CD1c-positive myeloid dendritic cell (primary cell): ENCODE data around the gene DIP2C.
"Not testable (repeated sequence)": the region's sequence is repeated elsewhere in the genome, so short reads cannot be mapped to it uniquely, and the experiment has no call there.

Experiments used
- DNase-seq: peaks from one replicate; pipeline ENCODE4 v3.0.0-alpha.2; 2016; ENCODE audit errors: extremely low spot score

DIP2C gene

GRCh38 chr10:306007-306674, 383.3 kb downstream of the DIP2C start:
- DNase-seq = no peak

DNA sequence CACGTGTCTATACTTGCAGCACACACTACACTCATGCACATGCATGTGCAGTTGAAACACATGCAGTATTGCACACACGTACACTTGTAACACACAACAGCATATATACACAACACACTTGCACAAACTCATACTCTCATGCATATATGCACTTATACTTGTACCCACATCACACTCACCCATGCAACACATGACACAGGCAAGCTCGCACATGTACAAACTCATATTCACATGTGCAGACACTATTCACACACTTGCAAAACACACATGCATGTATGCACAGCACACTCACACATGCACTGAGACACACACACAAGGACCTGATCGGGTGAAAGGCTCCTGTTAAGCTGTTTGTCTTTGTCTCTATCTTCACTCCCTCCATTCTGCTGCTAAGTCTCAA, 384.4 kb downstream of the DIP2C start:
- DNase-seq = no peak

DNA sequence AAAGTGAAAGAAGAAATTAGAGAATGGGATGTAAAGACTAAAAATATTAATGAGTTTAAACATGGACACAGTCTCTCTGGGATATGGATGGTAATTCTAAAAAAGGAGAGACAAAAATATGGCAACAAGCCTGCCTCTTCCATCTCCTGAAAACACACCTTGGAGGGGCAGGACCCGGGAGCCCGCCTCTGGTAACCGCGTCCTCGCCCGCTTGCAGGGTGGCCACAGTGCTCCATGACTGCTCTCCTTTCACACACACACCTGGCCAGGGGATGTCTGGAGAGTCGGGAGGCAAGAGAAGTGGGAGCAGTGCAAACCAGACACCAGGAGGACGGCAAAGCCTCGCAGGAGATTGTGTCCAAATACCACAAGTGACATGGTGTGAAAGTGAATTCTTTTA, 387.9 kb downstream of the DIP2C start:
- no peak for DNase-seq

DNA sequence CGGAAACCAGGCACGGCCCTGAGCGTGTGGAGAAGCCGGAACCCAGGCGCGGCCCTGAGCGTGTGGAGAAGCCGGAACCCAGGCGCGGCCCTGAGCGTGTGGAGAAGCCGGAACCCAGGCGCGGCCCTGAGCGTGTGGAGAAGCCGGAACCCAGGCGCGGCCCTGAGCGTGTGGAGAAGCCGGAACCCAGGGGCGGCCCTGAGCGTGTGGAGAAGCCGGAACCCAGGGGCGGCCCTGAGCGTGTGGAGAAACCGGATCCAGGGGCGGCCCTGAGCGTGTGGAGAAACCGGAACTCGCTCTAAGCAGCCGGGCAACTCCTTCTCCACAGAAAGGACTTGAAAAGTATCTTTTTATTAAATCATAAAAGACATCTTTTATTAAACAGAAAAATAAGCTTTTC, 388.9 kb downstream of the DIP2C start:
- DNase-seq = not testable (repeated sequence)

- DNase-seq = no peak
Measured at GRCh38 chr10:299969-300368, 389.5 kb downstream of the DIP2C start.

DNA sequence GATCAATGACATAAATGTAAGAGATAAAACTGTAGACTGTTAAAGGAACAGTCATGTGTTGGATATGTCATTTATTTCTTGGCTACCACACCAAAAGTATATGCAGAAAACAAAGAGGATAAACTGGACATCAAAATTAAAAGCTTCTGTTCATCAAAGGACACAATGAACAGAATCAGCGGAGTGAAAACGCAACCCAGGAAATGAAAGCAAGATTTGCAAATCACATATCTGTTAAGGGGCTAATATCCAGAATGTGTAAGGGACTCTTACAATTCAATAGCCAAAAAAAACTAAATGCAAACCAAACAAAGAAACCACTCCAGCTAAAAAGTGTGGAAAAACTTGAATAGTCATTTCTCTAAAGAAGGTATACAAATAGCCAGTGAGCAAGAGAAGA, 390.0 kb downstream of the DIP2C start:
- no peak for DNase-seq

DNA sequence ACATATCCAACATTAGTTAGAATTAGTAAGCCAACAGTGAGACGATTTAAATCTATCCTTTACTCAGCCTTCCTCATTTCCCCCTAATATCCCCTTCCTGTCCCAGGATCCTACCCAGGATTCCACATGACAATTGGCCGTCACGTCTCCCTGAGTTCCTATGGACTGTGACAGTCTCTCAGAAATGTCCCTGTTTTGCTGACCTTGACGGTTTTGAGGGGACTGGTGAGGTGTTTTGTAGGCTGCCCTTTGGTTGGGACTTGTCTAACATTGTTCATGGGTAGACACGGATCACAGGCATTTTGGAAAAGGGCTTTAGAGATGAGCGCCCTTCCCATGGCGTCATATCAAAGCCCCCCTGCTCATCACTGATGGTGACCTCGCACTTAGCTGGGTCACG, 391.4 kb downstream of the DIP2C start:
- no peak for DNase-seq

GRCh38 chr10:297567-297966, 391.9 kb downstream of the DIP2C start:
- DNase-seq = no peak

GRCh38 chr10:293636-294035, 395.8 kb downstream of the DIP2C start:
- DNase-seq = no peak

GRCh38 chr10:290026-290725, 399.3 kb downstream of the DIP2C start:
- no peak for DNase-seq

GRCh38 chr10:289581-289980, 399.9 kb downstream of the DIP2C start:
- no peak for DNase-seq

GRCh38 chr10:288316-289200, 400.9 kb downstream of the DIP2C start:
- no peak for DNase-seq

- no peak for DNase-seq
Measured at GRCh38 chr10:287814-288213, 401.7 kb downstream of the DIP2C start.

DNA sequence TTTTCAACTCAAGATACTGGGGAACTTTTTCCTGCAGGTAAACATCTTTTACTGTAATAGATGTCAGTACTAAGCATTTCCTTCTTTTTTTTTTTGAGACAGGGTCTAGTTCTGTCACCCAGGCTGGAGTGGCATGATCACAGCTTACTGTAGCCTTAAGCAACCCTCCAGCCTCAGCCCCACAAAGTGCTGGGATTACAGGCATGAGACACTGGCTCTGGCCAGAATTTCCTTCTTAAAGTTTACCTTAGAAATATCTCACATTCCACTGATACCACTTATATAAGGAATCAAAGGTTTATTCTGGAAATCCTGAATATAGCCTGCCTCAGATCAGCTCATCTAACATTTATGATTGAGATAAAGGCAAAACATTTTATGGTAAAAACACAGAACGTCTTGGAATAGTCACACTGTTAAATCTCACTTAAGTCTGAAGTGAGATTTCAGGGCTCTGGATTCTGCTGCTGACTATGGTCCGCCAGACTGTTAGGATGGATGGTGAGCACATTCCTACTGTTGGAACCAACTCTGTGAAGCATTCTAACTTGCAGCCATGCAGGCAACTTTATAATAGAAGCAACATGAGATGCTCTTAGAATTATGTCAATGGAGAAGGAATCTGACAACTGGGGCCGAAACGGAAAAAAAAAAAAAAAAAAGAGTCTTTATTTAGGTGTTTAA, 402.3 kb downstream of the DIP2C start:
- no peak for DNase-seq

DNA sequence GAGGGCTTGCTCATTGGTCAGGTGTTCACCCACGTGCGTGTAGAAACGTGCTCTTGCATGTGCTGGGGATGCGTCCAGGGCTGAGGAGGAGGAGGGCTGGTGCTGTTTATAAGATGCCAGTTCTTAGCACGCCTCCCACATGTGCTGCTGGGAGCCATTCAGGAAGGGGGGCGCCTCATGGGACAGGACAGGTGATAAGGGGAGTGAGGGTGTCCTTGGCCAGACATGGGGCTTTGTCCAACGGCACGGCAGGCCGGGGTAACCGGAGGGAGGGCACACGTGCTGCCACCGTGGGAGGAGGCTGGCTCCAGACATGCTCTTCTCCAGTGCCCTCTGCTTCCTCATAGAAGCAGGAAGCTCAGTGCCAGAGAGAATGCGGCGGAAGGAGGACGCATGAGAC, 404.3 kb downstream of the DIP2C start:
- DNase-seq = peak; percentile 8

- peak; percentile 63 for DNase-seq
Measured at GRCh38 chr10:283916-284356, 405.5 kb downstream of the DIP2C start.

DNA sequence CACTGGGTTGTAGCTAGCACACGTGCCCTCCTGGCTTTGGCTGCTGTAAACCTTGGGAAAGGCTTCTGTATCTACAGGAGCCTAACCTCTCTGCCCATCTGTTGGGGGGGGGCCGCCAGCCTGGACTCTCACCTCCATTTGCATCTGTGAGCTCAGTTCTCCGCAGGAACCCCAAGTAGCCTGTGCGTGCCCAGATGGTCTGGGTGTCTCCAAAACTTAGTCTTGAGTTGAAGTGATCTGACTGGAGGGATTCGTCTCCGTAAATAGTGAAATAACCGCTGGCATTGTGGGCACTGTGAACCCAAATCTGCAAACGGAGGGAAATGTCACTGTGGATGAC, 406.4 kb downstream of the DIP2C start:
- no peak for DNase-seq

- no peak for DNase-seq
Measured at GRCh38 chr10:282294-283139, 407.0 kb downstream of the DIP2C start.

- no peak for DNase-seq
Measured at GRCh38 chr10:279655-280054, 409.8 kb downstream of the DIP2C start.

GRCh38 chr10:279232-279631, 410.2 kb downstream of the DIP2C start:
- DNase-seq = no peak

DNA sequence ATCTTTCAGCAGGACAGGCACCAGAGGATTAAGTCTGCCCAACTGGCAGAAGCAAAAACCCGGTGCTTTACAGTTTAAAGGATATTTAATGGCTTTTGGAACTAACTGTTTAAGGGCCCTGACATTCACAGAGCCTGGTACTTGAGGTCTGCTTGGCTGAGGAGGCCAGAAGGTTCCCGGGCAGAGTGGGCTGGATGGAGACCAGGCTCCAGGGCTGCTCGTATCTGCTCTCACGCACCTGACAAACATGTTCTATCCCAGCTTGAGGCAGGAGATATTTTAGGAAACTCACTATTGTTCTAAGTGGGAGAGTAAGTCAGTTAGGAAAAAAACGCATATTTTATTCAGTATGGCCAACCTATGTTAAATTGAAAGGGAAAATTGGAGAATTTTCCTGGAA, 410.8 kb downstream of the DIP2C start:
- DNase-seq = no peak
